ENCODE data around the gene ZNF783. TPM values are rescaled to one million over a fixed set of nuclear protein-coding genes. Genes with fewer than 3 reads are reported as not detected.

ZNF783 gene
- total and polyA plus RNA-seq, 9 of the 15 experiments (the other 6 are each of a cell fraction or from before 2014, with no cell fraction given), result 0.66 to 11.2 (median 5.4) TPM

DNA sequence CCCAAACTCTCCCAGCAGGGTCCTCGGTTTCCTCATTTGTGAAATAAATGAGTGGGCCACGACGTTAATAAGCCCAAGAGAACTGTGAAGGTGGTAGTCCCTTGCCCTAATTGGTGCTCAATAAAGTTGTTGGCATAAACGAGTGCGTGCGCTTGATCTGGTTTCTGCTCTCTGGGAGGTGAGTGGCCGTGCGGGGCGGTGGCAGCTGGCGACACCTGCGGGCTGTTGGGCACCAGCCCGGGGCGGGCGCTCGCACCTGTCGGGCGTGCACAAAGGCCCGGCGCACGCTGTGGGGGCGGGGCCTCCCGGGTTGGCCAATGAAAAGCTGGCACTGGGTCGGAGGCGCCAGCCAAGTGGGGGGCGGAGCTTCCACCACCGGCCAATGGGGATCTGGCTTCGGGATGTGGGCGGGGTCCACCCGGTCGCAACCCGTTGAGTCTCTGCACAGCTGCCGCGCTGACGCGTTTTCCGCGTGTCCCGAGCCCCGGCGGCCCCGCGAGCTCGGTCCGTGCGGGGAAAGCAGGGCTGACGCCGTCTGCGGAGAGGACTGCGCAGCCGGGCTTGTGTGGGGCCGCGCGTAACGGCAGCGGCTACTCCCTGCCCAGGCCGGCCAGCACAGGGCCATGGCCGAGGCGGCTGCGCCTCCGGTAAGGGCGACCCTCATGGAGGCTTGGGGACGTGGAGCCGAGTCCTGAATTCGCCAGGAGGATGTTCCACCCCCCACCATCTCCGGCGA, 23.0 kb downstream of the ZNF783 start (continued):
- TF ChIP-seq, protein P1, sequence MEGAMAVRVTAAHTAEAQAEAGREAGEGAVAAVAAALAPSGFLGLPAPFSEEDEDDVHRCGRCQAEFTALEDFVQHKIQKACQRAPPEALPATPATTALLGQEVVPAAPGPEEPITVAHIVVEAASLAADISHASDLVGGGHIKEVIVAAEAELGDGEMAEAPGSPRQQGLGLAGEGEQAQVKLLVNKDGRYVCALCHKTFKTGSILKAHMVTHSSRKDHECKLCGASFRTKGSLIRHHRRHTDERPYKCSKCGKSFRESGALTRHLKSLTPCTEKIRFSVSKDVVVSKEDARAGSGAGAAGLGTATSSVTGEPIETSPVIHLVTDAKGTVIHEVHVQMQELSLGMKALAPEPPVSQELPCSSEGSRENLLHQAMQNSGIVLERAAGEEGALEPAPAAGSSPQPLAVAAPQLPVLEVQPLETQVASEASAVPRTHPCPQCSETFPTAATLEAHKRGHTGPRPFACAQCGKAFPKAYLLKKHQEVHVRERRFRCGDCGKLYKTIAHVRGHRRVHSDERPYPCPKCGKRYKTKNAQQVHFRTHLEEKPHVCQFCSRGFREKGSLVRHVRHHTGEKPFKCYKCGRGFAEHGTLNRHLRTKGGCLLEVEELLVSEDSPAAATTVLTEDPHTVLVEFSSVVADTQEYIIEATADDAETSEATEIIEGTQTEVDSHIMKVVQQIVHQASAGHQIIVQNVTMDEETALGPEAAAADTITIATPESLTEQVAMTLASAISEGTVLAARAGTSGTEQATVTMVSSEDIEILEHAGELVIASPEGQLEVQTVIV (CRISPR knock-in tag; IDR thresholded peaks at IDR 0.05; ENCODE audit: borderline replicate concordance), result no peak
- TF ChIP-seq, protein P2, sequence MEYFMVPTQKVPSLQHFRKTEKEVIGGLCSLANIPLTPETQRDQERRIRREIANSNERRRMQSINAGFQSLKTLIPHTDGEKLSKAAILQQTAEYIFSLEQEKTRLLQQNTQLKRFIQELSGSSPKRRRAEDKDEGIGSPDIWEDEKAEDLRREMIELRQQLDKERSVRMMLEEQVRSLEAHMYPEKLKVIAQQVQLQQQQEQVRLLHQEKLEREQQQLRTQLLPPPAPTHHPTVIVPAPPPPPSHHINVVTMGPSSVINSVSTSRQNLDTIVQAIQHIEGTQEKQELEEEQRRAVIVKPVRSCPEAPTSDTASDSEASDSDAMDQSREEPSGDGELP (CRISPR knock-in tag; IDR thresholded peaks at IDR 0.05; ENCODE audit: borderline replicate concordance), result peak; percentile 86
- TF ChIP-seq, protein P3, sequence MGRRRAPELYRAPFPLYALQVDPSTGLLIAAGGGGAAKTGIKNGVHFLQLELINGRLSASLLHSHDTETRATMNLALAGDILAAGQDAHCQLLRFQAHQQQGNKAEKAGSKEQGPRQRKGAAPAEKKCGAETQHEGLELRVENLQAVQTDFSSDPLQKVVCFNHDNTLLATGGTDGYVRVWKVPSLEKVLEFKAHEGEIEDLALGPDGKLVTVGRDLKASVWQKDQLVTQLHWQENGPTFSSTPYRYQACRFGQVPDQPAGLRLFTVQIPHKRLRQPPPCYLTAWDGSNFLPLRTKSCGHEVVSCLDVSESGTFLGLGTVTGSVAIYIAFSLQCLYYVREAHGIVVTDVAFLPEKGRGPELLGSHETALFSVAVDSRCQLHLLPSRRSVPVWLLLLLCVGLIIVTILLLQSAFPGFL (CRISPR knock-in tag; IDR thresholded peaks at IDR 0.05), result no peak
- TF ChIP-seq HNRNPUL1 (IDR thresholded peaks at IDR 0.05; ENCODE audit: low read length) (no peak), RAD21 (CRISPR knock-in tag; conservative IDR thresholded peaks at IDR 0.05 in 1 of 2, IDR thresholded peaks at IDR 0.05 in 1 of 2) (no peak), ZNF445 (CRISPR knock-in tag; IDR thresholded peaks at IDR 0.05; ENCODE audit: low read depth) (no peak), DNMT1 (IDR thresholded peaks at IDR 0.05) (no peak), ADNP (tag; IDR thresholded peaks at IDR 0.05) (no peak), ZKSCAN1 (IDR thresholded peaks at IDR 0.05; ENCODE audit: low read depth, low read length) (no peak), HSF4 (CRISPR knock-in tag; IDR thresholded peaks at IDR 0.05; ENCODE audit: borderline replicate concordance) (no peak), THRAP3 (IDR thresholded peaks at IDR 0.05; ENCODE audit: borderline replicate concordance) (no peak)
- TF ChIP-seq, protein P4, sequence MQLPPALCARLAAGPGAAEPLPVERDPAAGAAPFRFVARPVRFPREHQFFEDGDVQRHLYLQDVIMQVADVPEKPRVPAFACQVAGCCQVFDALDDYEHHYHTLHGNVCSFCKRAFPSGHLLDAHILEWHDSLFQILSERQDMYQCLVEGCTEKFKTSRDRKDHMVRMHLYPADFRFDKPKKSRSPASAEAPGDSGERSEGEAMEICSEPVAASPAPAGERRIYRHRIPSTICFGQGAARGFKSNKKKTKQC (CRISPR knock-in tag; IDR thresholded peaks at IDR 0.05), result no peak
- TF ChIP-seq, protein P5, sequence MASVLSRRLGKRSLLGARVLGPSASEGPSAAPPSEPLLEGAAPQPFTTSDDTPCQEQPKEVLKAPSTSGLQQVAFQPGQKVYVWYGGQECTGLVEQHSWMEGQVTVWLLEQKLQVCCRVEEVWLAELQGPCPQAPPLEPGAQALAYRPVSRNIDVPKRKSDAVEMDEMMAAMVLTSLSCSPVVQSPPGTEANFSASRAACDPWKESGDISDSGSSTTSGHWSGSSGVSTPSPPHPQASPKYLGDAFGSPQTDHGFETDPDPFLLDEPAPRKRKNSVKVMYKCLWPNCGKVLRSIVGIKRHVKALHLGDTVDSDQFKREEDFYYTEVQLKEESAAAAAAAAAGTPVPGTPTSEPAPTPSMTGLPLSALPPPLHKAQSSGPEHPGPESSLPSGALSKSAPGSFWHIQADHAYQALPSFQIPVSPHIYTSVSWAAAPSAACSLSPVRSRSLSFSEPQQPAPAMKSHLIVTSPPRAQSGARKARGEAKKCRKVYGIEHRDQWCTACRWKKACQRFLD (CRISPR knock-in tag; IDR thresholded peaks at IDR 0.05), result no peak
- TF ChIP-seq, protein P6, sequence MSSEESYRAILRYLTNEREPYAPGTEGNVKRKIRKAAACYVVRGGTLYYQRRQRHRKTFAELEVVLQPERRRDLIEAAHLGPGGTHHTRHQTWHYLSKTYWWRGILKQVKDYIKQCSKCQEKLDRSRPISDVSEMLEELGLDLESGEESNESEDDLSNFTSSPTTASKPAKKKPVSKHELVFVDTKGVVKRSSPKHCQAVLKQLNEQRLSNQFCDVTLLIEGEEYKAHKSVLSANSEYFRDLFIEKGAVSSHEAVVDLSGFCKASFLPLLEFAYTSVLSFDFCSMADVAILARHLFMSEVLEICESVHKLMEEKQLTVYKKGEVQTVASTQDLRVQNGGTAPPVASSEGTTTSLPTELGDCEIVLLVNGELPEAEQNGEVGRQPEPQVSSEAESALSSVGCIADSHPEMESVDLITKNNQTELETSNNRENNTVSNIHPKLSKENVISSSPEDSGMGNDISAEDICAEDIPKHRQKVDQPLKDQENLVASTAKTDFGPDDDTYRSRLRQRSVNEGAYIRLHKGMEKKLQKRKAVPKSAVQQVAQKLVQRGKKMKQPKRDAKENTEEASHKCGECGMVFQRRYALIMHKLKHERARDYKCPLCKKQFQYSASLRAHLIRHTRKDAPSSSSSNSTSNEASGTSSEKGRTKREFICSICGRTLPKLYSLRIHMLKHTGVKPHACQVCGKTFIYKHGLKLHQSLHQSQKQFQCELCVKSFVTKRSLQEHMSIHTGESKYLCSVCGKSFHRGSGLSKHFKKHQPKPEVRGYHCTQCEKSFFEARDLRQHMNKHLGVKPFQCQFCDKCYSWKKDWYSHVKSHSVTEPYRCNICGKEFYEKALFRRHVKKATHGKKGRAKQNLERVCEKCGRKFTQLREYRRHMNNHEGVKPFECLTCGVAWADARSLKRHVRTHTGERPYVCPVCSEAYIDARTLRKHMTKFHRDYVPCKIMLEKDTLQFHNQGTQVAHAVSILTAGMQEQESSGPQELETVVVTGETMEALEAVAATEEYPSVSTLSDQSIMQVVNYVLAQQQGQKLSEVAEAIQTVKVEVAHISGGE (CRISPR knock-in tag; IDR thresholded peaks at IDR 0.05), result no peak
- TF ChIP-seq, protein P7, sequence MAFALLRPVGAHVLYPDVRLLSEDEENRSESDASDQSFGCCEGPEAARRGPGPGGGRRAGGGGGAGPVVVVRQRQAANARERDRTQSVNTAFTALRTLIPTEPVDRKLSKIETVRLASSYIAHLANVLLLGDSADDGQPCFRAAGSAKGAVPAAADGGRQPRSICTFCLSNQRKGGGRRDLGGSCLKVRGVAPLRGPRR (CRISPR knock-in tag; IDR thresholded peaks at IDR 0.05), result no peak
